GM12878 (cell line): ENCODE measurements around the gene ADAMTS7. TPM values are rescaled to one million over a fixed set of nuclear protein-coding genes. Genes with fewer than 3 reads are reported as not detected.

ENCODE experiments used
- ATAC-seq: fragments of 200-7000 bp; cut with Tn5 transposase; 3 replicates; pipeline ENCODE4 v1.9.1; 2020; ENCODE audit warnings: mild to moderate bottlenecking, moderate library complexity
- BruUV-seq: library from RNA; stranded (reverse); fragments of 400-500 nt; replicated peaks from 2 replicates; lab custom pipeline; 2021; lab: Mats Ljungman, UMichigan
- CTCF ChIA-PET: fragments of 300-600 bp; sonication (Branson Sonifier 250); formaldehyde crosslinking; extraction: SDS; loops from one replicate; lab custom pipeline; 2021; ENCODE audit warnings: inconsistent platforms; lab: Yijun Ruan, JAX
- POLR2A ChIA-PET: fragments of 350-600 bp; formaldehyde crosslinking; extraction: SDS; loops from one replicate; lab custom pipeline; 2021; ENCODE audit warnings: inconsistent platforms; lab: Charles Lee
- RAD21 ChIA-PET: fragments of 300-600 bp; sonication (Branson Sonifier 250); formaldehyde crosslinking; loops from one replicate; lab custom pipeline; 2023; ENCODE audit warnings: antibody characterized with exemption; ENCODE audit not compliant: unreplicated experiment; lab: Charles Lee
- SMC1A ChIA-PET: fragments of 300-600 bp; sonication (Branson Sonifier 250); formaldehyde crosslinking; loops from one replicate; lab custom pipeline; 2023; ENCODE audit not compliant: unreplicated experiment, uncharacterized antibody; lab: Charles Lee
- DNase-seq: peaks from one replicate; pipeline ENCODE4 v3.0.0-alpha.2; 2011; ENCODE audit warnings: low read depth, low spot score
- FAIRE-seq: peaks from 3 replicates; lab custom pipeline; 2011; peaks lifted over from hg19 to GRCh38; lab: Jason Lieb, UNC
- H2AFZ ChIP-seq: 2 replicates; pipeline ENCODE4 v1.6.0; 2011; ENCODE audit warnings: low read depth, low read length, control low read depth; ENCODE audit not compliant: control insufficient read depth
- H3K27ac ChIP-seq: 2 replicates; pipeline ENCODE4 v1.5.1; 2011; ENCODE audit warnings: control low read depth; ENCODE audit not compliant: control insufficient read depth, insufficient read depth
- H3K27me3 ChIP-seq, 2 experiments: replicated peaks in 1 of 2; 2 replicates each; pipeline versions ENCODE4 v1.6.0 to v1.6.1; 2011; ENCODE audit warnings: low read length in 1 of 2; ENCODE audit not compliant: control insufficient read depth in 2 of 2, insufficient read depth in 2 of 2
- H3K36me3 ChIP-seq, 2 experiments: 2 replicates each; pipeline ENCODE4 v1.5.1; 2011; ENCODE audit warnings: low read length in 1 of 2; ENCODE audit not compliant: control insufficient read depth in 2 of 2, insufficient read depth in 2 of 2
- H3K4me1 ChIP-seq: 2 replicates; pipeline ENCODE4 v1.6.1; 2011; ENCODE audit warnings: mild to moderate bottlenecking, low read length, moderate library complexity, mixed read lengths; ENCODE audit not compliant: control insufficient read depth, insufficient read depth
- H3K4me2 ChIP-seq: 2 replicates; pipeline ENCODE4 v1.6.0; 2011; ENCODE audit warnings: control low read depth; ENCODE audit not compliant: control insufficient read depth, insufficient read depth
- H3K4me3 ChIP-seq: fragments of 200-600 bp; sonication (generic); 2 replicates; pipeline ENCODE4 v1.5.1; 2016
- H3K79me2 ChIP-seq: 2 replicates; pipeline ENCODE4 v1.6.0; 2011; ENCODE audit warnings: low read length; ENCODE audit not compliant: control insufficient read depth, insufficient read depth
- H3K9ac ChIP-seq: 2 replicates; pipeline ENCODE4 v1.8.0; 2011; ENCODE audit warnings: low read length, control low read depth, mixed read lengths; ENCODE audit not compliant: control insufficient read depth, insufficient read depth
- H3K9me3 ChIP-seq: replicated peaks from 3 replicates; pipeline ENCODE4 v1.5.1; 2011; ENCODE audit warnings: mild to moderate bottlenecking, low read length; ENCODE audit not compliant: control insufficient read depth, insufficient read depth
- H4K20me1 ChIP-seq: 2 replicates; pipeline ENCODE4 v1.6.0; 2011; ENCODE audit not compliant: control insufficient read depth, insufficient read depth
- CBFB ChIP-seq: IDR thresholded peaks from 2 replicates; pipeline ENCODE4 v1.6.1; 2016; ENCODE audit warnings: antibody characterized with exemption, low read depth
- CHD1 ChIP-seq: IDR thresholded peaks from 2 replicates; pipeline ENCODE4 v1.6.1; 2012; ENCODE audit warnings: low read depth, low read length, improper control_type of control experiment
- E2F8 ChIP-seq: fragments of 450-650 bp; IDR thresholded peaks from 2 replicates; pipeline ENCODE4 v1.6.1; 2018; ENCODE audit warnings: mild to moderate bottlenecking, low read depth, moderate library complexity; ENCODE audit not compliant: partially characterized antibody
- E4F1 ChIP-seq: fragments of 450-650 bp; IDR thresholded peaks from 2 replicates; pipeline ENCODE4 v1.6.1; 2018; ENCODE audit warnings: borderline replicate concordance, mild to moderate bottlenecking; ENCODE audit not compliant: partially characterized antibody
- RAD21 ChIP-seq: IDR thresholded peaks from 2 replicates; pipeline ENCODE4 v1.6.1; 2011; ENCODE audit warnings: mild to moderate bottlenecking, low read depth, low read length, moderate library complexity; ENCODE audit not compliant: insufficient read depth
- RCOR1 ChIP-seq: conservative IDR thresholded peaks from 2 replicates; pipeline ENCODE4 v1.6.1; 2012; ENCODE audit warnings: low read depth, low read length, improper control_type of control experiment
- SIN3A ChIP-seq: IDR thresholded peaks from 2 replicates; pipeline ENCODE4 v1.6.1; 2012; ENCODE audit warnings: low read depth, low read length, improper control_type of control experiment
- WGBS: methylation state at CpG from one replicate; pipeline ENCODE4 v1.1.6; 2016; ENCODE audit warnings: low lambda C conversion rate; ENCODE audit not compliant: insufficient replicate concordance, insufficient coverage; ENCODE audit errors: missing lambda C conversion rate; 5-methylcytosine and 5-hydroxymethylcytosine counted together
- in situ Hi-C: fragments of 300-500 bp; cut with MboI; formaldehyde crosslinking; loops from 9 replicates; pipeline ENCODE4 v1.14.3; 2018; ENCODE audit warnings: mixed read lengths
- intact Hi-C: fragments of 100-400 bp; cut with micrococcal nuclease; formaldehyde crosslinking; loops from one replicate; pipeline ENCODE4 v1.14.2; 2022; ENCODE audit not compliant: unreplicated experiment
- polyA plus RNA-seq, 11 experiments: library from polyadenylated mRNA; depleted of rRNA in 4 of 11; unstranded in 6 of 11; stranded (reverse) in 5 of 11; fragments of >200 nt; fragmentation: Nextera tagmentation in 4 of 11; fragmentation: Illumina TruSeq in 1 of 11; extraction: Ambion mirVana in 4 of 11; extraction: Trizol in 1 of 11; gene quantifications; 1 replicate in 1 of 11; 2 replicates in 10 of 11; pipeline versions ENCODE4 v1.2.1 to v1.2.3, GENCODE V29; 2011 to 2016; ENCODE audit warnings: inconsistent platforms in 2 of 11, missing spikeins in 2 of 11, low read depth in 1 of 11
- total RNA-seq, 4 experiments: library from RNA; depleted of rRNA in 3 of 4; stranded (reverse); fragments of >200 nt in 3 of 4; fragmentation: Illumina TruSeq in 1 of 4; extraction: Trizol in 1 of 4; gene quantifications; 2 replicates each; pipeline versions ENCODE4 v1.2.1 to v1.2.3, GENCODE V29; 2013 to 2021

Gene ADAMTS7
- total and polyA plus RNA-seq, 10 of the 15 experiments (the other 5 are each of a cell fraction or from before 2014, with no cell fraction given), result 0.03 to 0.28 (median 0.06) TPM; not detected in 6

- TF ChIP-seq RCOR1 (no peak), E4F1 (no peak), RAD21 (0 out of 2 replicates have a peak, but pooled peaks have one; percentile 8)
These were observed 2.7 kb downstream of the ADAMTS7 start (continued) for GRCh38 chr15:78808550-78808949.

DNA sequence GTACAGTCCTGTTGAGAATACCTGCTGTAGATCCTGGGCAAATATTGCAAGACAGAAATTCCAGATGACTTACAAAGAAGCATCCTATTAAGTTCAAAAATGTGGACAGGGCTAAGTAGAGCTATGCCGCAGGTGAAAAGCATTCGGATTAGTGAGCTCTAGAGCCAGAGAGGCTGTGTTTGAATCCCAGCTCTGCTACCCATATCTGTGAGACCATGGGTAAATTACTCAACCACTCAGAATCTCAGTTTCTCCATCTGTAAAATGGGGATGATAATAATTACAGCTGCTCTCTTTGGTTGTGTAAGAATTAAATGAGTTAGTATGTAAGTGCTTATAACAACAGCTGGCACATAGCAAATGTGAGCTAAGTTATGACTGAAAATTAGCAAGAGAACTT is 3.9 kb downstream of the ADAMTS7 start:
- in situ Hi-C loops, result no loop called here
- TF ChIP-seq CHD1 (no peak), SIN3A (no peak), CBFB (no peak), E2F8 (no peak)
- POLR2A ChIA-PET, result no interaction called here

More for the DNA sequence above, 3.9 kb downstream of the ADAMTS7 start:
- Histone ChIP-seq H3K9me3 (peaks cover 6% of the 10 kb centered on the region; the same call in 1 of the 3 replicates), H2AFZ (no peak overlapping the region), H3K79me2 (no peaks in the 10 kb centered on the region), H3K9ac (no peak overlapping the region), H3K4me3 (no peak overlapping the region), H3K4me2 (no peak overlapping the region), H3K27ac (no peak overlapping the region), H3K36me3 (no peaks in the 10 kb centered on the region), H4K20me1 (no peaks in the 10 kb centered on the region), H3K4me1 (peaks cover 7% of the 10 kb centered on the region; the same call in 1 of the 2 replicates), H3K27me3 (peaks cover 7 to 8% of the 10 kb centered on the region in 2 experiments)
- RAD21 ChIA-PET, result no interaction called here
- FAIRE-seq (no peak), ATAC-seq (no peak), DNase-seq (no peak)
- SMC1A ChIA-PET, result interaction anchor here (0.6 to 0.9 kb wide), 2 partner anchors 53 to 61 kb away, joined by 3 to 4 read pairs; no protein-coding TSS in a partner anchor
- intact Hi-C loops, result no loop called here
- BruUV-seq, result no TSS peak
- CTCF ChIA-PET, result interaction anchor here (1.3 to 1.8 kb wide), 3 partner anchors 11 to 53 kb away, joined by 3 to 7 read pairs (median 7); no protein-coding TSS in a partner anchor
- WGBS, result 100% methylated on average over 2 of the region's 2 CpGs
